Fibroblast of upper back skin (primary cell): ENCODE measurements around the gene CFAP58.

Experiments used
- DNase-seq: peaks from one replicate; pipeline ENCODE4 v3.0.0-alpha.2; 2013

Gene CFAP58

GRCh38 chr10:104488439-104488832, 134.8 kb downstream of the CFAP58 start:
- no peak for DNase-seq

- DNase-seq: no peak
Observed at GRCh38 chr10:104492329-104492940, 138.8 kb downstream of the CFAP58 start.

GRCh38 chr10:104498347-104499081, 144.9 kb downstream of the CFAP58 start:
- no peak for DNase-seq

GRCh38 chr10:104501449-104501848, 147.8 kb downstream of the CFAP58 start:
- DNase-seq: no peak

DNA sequence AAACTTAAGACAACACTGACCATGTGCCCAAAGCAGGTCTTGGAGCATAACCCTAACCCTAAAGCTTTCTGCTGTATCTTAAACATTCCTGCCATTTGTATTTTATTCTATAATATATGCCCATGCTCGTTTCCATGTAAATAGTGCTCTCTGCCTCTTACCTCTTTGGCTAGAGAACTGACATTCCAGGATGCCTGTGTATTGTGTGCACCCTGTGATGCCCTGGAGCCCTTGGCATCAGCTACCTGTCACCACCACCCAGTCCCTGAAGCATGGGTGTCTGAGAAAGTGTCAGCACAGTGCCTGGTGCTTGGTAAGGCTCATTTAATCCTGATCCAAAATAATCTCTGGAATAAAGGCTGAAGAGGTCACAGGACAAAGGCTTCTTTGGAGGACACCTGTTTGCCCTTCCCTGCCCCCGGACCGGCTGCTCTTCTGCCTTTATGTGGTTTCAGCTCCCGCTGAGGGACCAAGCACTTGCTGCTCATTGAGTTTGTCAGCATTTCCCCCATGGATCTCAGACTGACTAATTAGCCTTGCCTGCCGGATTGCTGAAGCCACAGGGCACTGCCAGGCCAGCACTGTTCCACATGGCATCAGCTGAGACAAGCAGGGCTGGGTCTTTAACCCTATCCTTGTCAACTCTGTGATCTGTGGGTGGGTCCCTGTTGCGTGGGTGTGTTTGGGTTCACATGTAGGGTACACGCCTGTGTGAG, 148.4 kb downstream of the CFAP58 start:
- DNase-seq: no peak

- no peak for DNase-seq
Observed at GRCh38 chr10:104502907-104503306, 149.3 kb downstream of the CFAP58 start.
